Measurements from ENCODE around the gene PAK6.

- no peak for TF ChIP-seq CTCF (IDR thresholded peaks at IDR 0.05; ENCODE audit: low read length)
- no peak for TF ChIP-seq EZH2phosphoT487 (IDR thresholded peaks at IDR 0.05; ENCODE audit: low read length)
These were observed 61.5 kb downstream of the PAK6 start for GRCh38 chr15:40300367-40300766.
